ENCODE data around the gene THBD. TPM values are rescaled to one million over a fixed set of nuclear protein-coding genes. Genes with fewer than 3 reads are reported as not detected.
A peak's percentile ranks its signal among the peaks of the same experiment; 100 is the strongest.

The THBD gene
- total RNA-seq, 2 experiments from 2014 or later: not detected

DNA sequence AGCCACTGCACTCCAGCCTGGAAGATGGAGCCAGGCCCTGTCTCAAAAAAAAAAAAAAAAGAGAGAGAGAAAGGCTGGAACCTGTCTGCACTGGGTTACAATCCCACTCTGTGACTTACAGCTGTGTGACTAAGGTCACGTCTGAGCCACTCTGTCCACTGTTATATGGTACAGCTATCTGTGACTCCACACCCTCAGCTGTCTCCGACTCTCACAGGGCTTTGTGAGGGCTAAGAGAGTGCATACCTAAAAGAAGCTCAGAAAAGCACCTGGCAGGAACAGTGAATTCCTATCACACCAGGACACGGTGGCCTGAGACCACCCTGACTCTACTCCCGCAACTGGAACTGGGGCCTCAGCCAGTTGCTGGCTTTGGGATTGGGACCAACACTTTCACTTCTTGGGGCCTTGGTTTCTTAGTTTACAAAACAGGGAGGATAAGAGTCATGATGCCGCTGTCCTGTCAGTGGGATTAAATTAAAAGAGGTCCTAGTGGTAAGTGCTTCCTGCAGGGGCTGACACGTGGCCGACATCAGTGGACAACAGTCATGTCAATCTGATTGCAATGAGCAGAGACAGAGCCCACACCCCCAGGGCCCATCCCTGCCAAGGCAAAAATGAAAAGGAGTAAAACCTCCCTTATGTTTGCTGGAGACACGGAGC is 42.4 kb upstream of the THBD start:
- Mint-ChIP-seq H3K4me3 (no peak overlapping the region), H3K27me3 (no peaks in the 10 kb centered on the region), H3K4me1 (peaks cover 2% of the 10 kb centered on the region), H3K9me3 (ENCODE audit: low read depth) (no peaks in the 10 kb centered on the region), H3K36me3 (ENCODE audit: low read depth) (no peaks in the 10 kb centered on the region), H3K27ac (no peak overlapping the region)
- intact Hi-C loops (cut with DNase I, micrococcal nuclease): no loop called here
- DNase-seq (no peak), ATAC-seq (no peak)
- POLR2A ChIA-PET: no interaction called here
- CTCF ChIA-PET: interaction anchor here (0.7 kb wide), 1 partner anchor 11 kb away, joined by 3 read pairs; no protein-coding TSS in a partner anchor

DNA sequence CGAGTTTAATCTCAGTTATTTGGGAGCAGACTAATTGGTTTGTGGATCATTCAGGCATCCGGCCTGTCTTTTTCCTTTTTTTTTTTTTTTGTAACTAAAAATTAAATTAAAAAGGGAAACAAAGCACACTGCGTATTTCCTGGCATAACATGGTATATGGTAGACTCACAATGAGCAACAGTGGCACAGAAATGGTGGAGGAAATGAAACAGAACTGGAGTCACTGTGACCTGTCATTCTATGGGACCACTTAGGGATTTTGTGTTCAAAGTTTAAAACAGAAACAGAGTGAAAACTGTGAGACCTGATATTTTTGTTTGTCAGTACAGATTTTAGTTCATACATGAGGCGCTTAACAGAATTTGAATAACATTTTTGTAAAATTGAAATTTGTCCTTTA is 41.4 kb upstream of the THBD start:
- Mint-ChIP-seq H3K27ac (no peak overlapping the region), H3K4me1 (peaks cover 9% of the 10 kb centered on the region), H3K36me3 (ENCODE audit: low read depth) (no peaks in the 10 kb centered on the region), H3K27me3 (no peaks in the 10 kb centered on the region), H3K4me3 (no peak overlapping the region), H3K9me3 (ENCODE audit: low read depth) (no peaks in the 10 kb centered on the region)
- ChIA-PET CTCF (no interaction called here), POLR2A (no interaction called here)
- intact Hi-C loops (cut with DNase I, micrococcal nuclease): no loop called here
- ATAC-seq (no peak), DNase-seq (no peak)

DNA sequence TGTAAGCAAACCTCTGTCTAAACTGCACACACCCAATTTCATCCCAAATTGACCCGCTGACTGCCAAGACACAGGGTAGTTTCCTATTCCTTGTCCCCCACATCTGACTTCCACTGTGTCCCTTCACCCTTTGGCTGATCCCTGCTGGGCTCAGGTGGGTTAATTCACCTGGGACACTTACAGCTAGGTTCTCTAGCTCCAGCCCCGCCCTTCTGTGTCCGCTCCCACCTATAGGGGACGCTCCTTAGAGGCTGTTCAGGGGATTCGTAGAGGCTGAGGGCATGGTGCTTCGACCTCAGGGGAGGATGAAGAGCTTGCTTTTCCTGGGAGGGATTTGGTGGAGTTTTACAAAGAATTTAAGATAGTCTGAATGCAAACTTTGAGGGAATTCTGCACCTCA is 40.7 kb upstream of the THBD start:
- ATAC-seq: no peak
- Mint-ChIP-seq H3K4me3 (no peak overlapping the region), H3K27me3 (no peaks in the 10 kb centered on the region), H3K27ac (no peak overlapping the region), H3K4me1 (peaks cover 9% of the 10 kb centered on the region), H3K36me3 (ENCODE audit: low read depth) (no peaks in the 10 kb centered on the region), H3K9me3 (ENCODE audit: low read depth) (no peaks in the 10 kb centered on the region)
- intact Hi-C loops (cut with DNase I, micrococcal nuclease): no loop called here
- no peak for DNase-seq
- CTCF ChIA-PET: no interaction called here
- POLR2A ChIA-PET: no interaction called here

DNA sequence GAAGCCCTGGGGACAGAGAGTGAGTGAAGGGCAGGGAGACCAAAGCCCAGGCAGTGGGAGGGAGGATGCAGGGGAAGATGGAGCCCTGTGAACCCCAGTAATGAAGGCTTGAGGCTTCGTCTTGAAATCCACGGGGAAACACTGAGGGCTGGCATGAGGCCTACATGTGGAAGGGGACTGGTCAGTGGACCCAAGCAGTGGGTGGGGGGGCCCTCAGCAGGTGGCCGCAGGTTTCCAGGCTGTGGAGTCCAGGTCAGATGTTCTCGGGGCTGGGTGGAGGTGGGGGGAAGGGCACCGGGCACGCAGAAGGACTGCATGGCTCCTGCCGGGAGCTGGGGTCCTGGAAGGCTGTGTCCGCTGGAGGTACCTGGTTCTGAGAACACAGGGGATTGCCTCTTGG is 39.4 kb upstream of the THBD start:
- H3K4me3 Mint-ChIP-seq: no peak overlapping the region
- DNase-seq: no peak
- H3K27me3 Mint-ChIP-seq: no peaks in the 10 kb centered on the region
- no peak overlapping the region for H3K27ac Mint-ChIP-seq
- intact Hi-C loops (cut with DNase I, micrococcal nuclease): loop anchor here in 1 of 2 experiments (5.0 kb wide), 1 partner anchor 58 kb away; no protein-coding TSS in a partner anchor
- H3K36me3 Mint-ChIP-seq (ENCODE audit: low read depth): no peaks in the 10 kb centered on the region
- no peak for ATAC-seq
- no peaks in the 10 kb centered on the region for H3K9me3 Mint-ChIP-seq (ENCODE audit: low read depth)
- ChIA-PET POLR2A (no interaction called here), CTCF (no interaction called here)
- H3K4me1 Mint-ChIP-seq: peaks cover 9% of the 10 kb centered on the region

DNA sequence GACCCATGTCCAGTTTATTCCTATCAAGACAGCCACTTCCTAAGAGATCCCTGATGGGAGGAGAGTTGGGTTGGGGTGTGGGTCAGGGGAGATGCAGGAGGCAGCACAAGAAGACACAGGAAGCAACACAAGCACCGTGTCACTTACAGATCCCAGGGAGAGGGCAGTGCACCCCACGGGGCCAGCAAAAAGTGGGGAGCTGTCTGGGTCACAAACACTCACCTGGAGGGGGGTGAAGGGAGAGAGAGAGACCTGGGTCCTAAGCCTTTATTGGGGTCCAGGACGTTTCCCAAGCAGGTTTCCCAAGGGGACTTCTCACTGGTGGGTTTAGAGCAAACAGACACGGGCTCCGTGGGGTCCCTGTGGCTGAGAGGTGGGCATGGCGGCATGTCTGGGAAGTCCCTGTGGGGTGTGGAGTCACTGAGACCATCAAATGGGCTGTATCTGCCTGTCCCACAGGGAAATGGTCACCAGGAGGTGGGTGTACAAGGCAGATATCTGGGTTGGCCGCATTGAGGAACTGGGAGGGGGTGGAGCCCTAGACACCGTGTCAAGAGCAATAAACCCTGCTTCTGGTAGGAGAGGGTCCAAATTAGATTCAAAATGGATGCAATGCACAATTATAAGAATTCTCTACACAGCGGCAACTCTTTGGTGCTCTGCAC is 38.2 kb upstream of the THBD start:
- Mint-ChIP-seq H3K27me3 (no peaks in the 10 kb centered on the region), H3K4me3 (no peak overlapping the region), H3K9me3 (ENCODE audit: low read depth) (no peaks in the 10 kb centered on the region), H3K27ac (no peak overlapping the region), H3K36me3 (ENCODE audit: low read depth) (no peaks in the 10 kb centered on the region), H3K4me1 (peaks cover 13% of the 10 kb centered on the region)
- ChIA-PET CTCF (no interaction called here), POLR2A (no interaction called here)
- intact Hi-C loops (cut with DNase I, micrococcal nuclease): loop anchor here in 1 of 2 experiments (5.0 kb wide), 1 partner anchor 60 kb away; no protein-coding TSS in a partner anchor
- ATAC-seq: no peak
- DNase-seq: no peak

DNA sequence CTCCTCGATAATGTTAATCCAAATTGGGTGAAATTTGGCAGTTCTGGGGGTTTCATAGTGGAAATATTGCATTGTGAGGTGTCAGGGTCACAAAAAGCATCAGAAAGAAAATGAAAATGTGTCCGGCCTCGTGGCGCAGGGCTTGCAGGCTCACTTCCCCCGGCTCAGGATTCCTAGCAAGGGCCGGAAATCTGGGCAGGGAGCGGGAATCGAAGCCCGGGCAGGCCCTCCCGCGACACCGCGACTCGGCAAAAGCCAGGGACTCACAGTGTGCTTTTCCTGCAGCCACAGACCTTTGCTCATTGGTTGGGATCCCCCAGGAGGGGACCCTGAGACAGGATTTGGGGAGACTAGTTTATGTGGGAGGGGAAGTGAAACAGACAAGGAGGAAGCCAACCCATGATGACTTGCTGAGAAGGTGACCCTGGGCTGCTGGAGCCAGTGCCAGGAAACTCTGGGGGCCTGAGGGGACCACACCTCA is 37.5 kb upstream of the THBD start:
- no peaks in the 10 kb centered on the region for H3K27me3 Mint-ChIP-seq
- POLR2A ChIA-PET: no interaction called here
- CTCF ChIA-PET: no interaction called here
- ATAC-seq (no peak), DNase-seq (no peak)
- no peaks in the 10 kb centered on the region for H3K9me3 Mint-ChIP-seq (ENCODE audit: low read depth)
- H3K27ac Mint-ChIP-seq: no peak overlapping the region
- H3K4me1 Mint-ChIP-seq: peaks cover 13% of the 10 kb centered on the region
- H3K4me3 Mint-ChIP-seq: no peak overlapping the region
- H3K36me3 Mint-ChIP-seq (ENCODE audit: low read depth): no peaks in the 10 kb centered on the region
- intact Hi-C loops (cut with DNase I, micrococcal nuclease): loop anchor here in 1 of 2 experiments (5.0 kb wide), 1 partner anchor 60 kb away; no protein-coding TSS in a partner anchor

DNA sequence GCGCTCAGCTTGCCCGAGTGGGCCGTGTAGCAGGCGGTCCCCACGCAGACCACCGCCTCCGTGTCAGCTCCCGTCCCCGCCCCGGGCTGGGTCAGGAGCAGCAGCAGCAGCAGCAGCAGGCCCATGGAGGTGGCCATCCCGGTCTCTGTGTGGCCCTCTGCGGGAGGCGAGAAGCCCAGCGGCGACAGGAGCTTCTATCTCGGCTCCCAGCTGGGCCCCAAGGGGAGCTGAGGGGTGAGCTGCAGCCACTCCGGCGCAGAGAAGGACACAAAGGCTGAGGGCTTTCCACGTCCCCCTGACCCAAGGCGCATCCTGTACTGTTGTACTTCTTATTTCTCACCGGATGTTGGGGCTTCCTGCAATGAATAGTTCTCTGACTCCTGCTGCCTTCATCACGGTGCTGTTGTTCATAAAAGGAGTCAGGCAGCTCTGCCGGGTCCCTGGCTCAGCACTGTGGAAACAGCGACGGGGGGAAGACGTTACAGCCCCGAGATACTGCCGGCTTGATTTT is 36.6 kb upstream of the THBD start, which contains the start of gene CD93:
TSS of gene CD93 (minus strand) at position 269 of the 511 bp plus-strand sequence. CDS start at position 137, 132 bp downstream.
- POLR2A ChIA-PET: no interaction called here
- peaks cover 13% of the 10 kb centered on the region for H3K4me1 Mint-ChIP-seq
- ATAC-seq (peak; percentile 99), DNase-seq (peak; percentile 63)
- intact Hi-C loops (cut with DNase I, micrococcal nuclease): loop anchor here in 1 of 2 experiments (5.0 kb wide), 1 partner anchor 61 kb away; no protein-coding TSS in a partner anchor
- CTCF ChIA-PET: no interaction called here
- peak within 1 kb of the TSS; percentile 20 for H3K4me3 Mint-ChIP-seq
- peak within 1 kb of the TSS; percentile 4 for H3K27ac Mint-ChIP-seq
- H3K36me3 Mint-ChIP-seq (ENCODE audit: low read depth): no peaks in the 10 kb centered on the region
- H3K9me3 Mint-ChIP-seq (ENCODE audit: low read depth): no peaks in the 10 kb centered on the region
- no peaks in the 10 kb centered on the region for H3K27me3 Mint-ChIP-seq

DNA sequence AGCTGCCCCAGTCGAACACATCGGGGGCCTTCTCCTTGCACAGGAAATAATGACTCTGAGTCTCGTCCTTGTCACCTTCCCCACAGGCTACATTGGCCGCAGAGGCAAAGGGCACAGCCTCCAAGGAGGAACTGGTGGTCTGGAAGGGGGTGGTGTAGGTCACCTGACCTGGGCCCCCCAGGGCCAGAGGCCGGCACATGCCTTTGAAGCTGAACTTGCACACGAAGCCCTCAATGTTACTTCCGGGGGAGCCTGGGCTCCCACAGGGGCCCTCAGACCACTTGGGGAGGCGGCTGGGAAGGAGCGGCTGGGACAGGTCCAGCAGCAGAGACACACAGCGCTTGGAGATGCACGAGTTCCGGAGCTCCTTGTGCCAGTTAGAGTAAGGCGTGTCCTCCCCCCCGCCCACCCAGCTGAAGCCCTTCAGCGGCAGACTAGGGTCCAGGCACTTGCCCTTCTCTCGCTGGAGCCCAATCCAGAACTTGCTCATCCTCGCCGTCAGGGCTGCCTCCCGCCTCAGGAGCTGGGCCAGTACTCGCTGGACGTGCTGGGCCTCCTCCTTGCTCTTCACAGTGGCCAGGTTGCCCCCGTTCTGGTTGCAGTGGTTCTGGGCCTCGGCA is 36.1 kb upstream of the THBD start:
- ATAC-seq (no peak), DNase-seq (no peak)
- intact Hi-C loops (cut with DNase I, micrococcal nuclease): loop anchor here in 1 of 2 experiments (5.0 kb wide), 1 partner anchor 62 kb away; no protein-coding TSS in a partner anchor
- no peaks in the 10 kb centered on the region for H3K27me3 Mint-ChIP-seq
- H3K27ac Mint-ChIP-seq: no peak overlapping the region
- H3K4me3 Mint-ChIP-seq: no peak overlapping the region
- CTCF ChIA-PET: no interaction called here
- H3K9me3 Mint-ChIP-seq (ENCODE audit: low read depth): no peaks in the 10 kb centered on the region
- POLR2A ChIA-PET: no interaction called here
- no peaks in the 10 kb centered on the region for H3K36me3 Mint-ChIP-seq (ENCODE audit: low read depth)
- peaks cover 13% of the 10 kb centered on the region for H3K4me1 Mint-ChIP-seq

DNA sequence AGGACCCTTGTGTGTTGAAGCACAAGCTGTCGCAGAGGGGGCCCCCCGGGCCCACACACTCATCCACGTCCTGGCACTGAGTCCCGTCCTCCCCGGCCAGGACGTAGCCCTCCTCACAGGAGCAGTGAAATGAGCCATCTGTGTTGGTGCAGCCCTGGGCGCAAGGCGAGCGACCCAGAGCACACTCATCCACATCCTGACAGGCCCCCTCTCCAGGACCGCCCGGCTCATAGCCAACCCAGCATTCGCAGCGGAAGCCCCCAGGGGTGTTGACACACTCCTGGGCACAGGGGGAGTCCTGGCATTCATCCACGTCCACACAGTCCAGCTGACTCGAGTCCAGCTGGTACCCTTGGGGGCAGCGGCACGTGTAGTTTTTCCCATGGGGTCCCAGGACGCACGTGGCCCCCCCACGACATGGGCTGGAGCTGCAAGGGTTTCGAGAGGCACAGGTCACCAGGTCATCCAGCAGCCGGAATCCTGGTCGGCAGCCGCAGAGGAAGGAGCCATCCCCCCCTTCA is 35.4 kb upstream of the THBD start:
- Mint-ChIP-seq H3K36me3 (ENCODE audit: low read depth) (no peaks in the 10 kb centered on the region), H3K4me3 (no peak overlapping the region), H3K27ac (no peak overlapping the region), H3K27me3 (no peaks in the 10 kb centered on the region), H3K4me1 (peaks cover 13% of the 10 kb centered on the region), H3K9me3 (ENCODE audit: low read depth) (no peaks in the 10 kb centered on the region)
- DNase-seq (no peak), ATAC-seq (no peak)
- intact Hi-C loops (cut with DNase I, micrococcal nuclease): loop anchor here in 1 of 2 experiments (5.0 kb wide), 2 partner anchors 32 to 62 kb away; no protein-coding TSS in a partner anchor
- POLR2A ChIA-PET: no interaction called here
- CTCF ChIA-PET: no interaction called here

DNA sequence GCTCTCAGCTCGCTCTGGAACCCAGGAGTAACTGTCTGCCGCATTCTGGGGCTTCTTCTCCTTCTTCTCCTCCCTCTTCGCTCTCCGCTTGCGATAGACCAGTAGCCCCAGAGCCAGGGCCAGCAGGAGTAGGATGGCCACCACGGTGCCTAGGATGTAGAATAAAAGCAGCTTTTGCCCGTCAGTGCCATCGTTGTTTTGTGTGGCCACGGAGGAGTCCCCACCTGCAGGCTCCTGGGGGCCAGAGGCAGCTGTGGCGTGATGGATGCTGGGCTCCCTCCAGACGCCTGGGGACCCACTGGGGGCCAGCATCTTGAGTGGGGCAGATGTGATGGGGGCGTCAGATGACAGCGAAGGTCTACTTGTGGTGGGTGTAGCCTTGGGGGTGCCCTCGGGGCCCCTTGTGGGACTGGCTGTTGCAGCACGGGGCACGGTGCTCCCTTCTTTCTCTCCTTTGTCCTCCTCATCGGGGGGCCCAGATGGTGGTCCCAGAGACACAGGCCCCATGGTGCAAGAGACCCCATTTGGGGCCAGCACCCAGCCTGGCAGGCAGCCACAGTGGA is 34.9 kb upstream of the THBD start:
- DNase-seq (no peak), ATAC-seq (no peak)
- intact Hi-C loops (cut with DNase I, micrococcal nuclease): loop anchor here in 1 of 2 experiments (5.0 kb wide), 1 partner anchor 33 kb away; no protein-coding TSS in a partner anchor
- ChIA-PET POLR2A (no interaction called here), CTCF (interaction anchor here (2.0 kb wide), 1 partner anchor 9 kb away, joined by 5 read pairs; no protein-coding TSS in a partner anchor)
- Mint-ChIP-seq H3K27ac (no peak overlapping the region), H3K9me3 (ENCODE audit: low read depth) (no peaks in the 10 kb centered on the region), H3K4me1 (peaks cover 13% of the 10 kb centered on the region), H3K4me3 (no peak overlapping the region), H3K36me3 (ENCODE audit: low read depth) (no peaks in the 10 kb centered on the region), H3K27me3 (no peaks in the 10 kb centered on the region)

Measured in activated CD4-positive, alpha-beta T cell treated with anti-CD3 and anti-CD28 coated beads for 36 hours (primary cell).